GM21825 (cell line): ENCODE data around the gene KIFC1.
"Not testable (repeated sequence)": the region's sequence is repeated elsewhere in the genome, so short reads cannot be mapped to it uniquely, and the experiment has no call there.

ENCODE experiments used
- ATAC-seq: cut with Tn5 transposase; IDR thresholded peaks from one replicate; pipeline ENCODE4 v1.9.1; 2021; ENCODE audit warnings: mild to moderate bottlenecking, moderate library complexity; ENCODE audit not compliant: unreplicated experiment

Gene KIFC1

GRCh38 chr6:33373960-33374910 lies 17.4 kb upstream of the KIFC1 start:
- no peak for ATAC-seq

- no peak for ATAC-seq
Measured at GRCh38 chr6:33375143-33375671, 16.4 kb upstream of the KIFC1 start.

- ATAC-seq: no peak
Measured at GRCh38 chr6:33377171-33377570, 14.5 kb upstream of the KIFC1 start.

- ATAC-seq: not testable (repeated sequence)
Measured at GRCh38 chr6:33379184-33379583, 12.4 kb upstream of the KIFC1 start.

- ATAC-seq: no peak
Measured at GRCh38 chr6:33380272-33380981, 11.2 kb upstream of the KIFC1 start.

- no peak for ATAC-seq
Measured at GRCh38 chr6:33383427-33384185, 8.0 kb upstream of the KIFC1 start.

- ATAC-seq: no peak
Measured at GRCh38 chr6:33384581-33385020, 7.0 kb upstream of the KIFC1 start.

- ATAC-seq: no peak
Measured at GRCh38 chr6:33390173-33390572, 1.4 kb upstream of the KIFC1 start.

- ATAC-seq: no peak
Measured at GRCh38 chr6:33390767-33391277, 801 bp upstream of the KIFC1 start.

GRCh38 chr6:33391922-33392594 lies 435 bp downstream of the KIFC1 start:
- ATAC-seq: peak; percentile 4

- ATAC-seq: no peak
Measured at GRCh38 chr6:33392595-33392948, 949 bp downstream of the KIFC1 start.

GRCh38 chr6:33392979-33393378 lies 1.4 kb downstream of the KIFC1 start:
- no peak for ATAC-seq

- no peak for ATAC-seq
Measured at GRCh38 chr6:33397541-33397940, 5.9 kb downstream of the KIFC1 start.

- not testable (repeated sequence) for ATAC-seq
Measured at GRCh38 chr6:33398601-33399000, 7.0 kb downstream of the KIFC1 start.

- not testable (repeated sequence) for ATAC-seq
Measured at GRCh38 chr6:33399881-33400280, 8.3 kb downstream of the KIFC1 start.

- no peak for ATAC-seq
Measured at GRCh38 chr6:33404884-33405283, 13.3 kb downstream of the KIFC1 start.

GRCh38 chr6:33405386-33405940 lies 13.8 kb downstream of the KIFC1 start:
- ATAC-seq: no peak

- ATAC-seq: no peak
Measured at GRCh38 chr6:33406126-33406525, 14.5 kb downstream of the KIFC1 start.

- no peak for ATAC-seq
Measured at GRCh38 chr6:33407132-33407718, 15.6 kb downstream of the KIFC1 start.
